ENCODE data around the gene CNRIP1.

The CNRIP1 gene

GRCh38 chr2:68274022-68274421 is 45.7 kb downstream of the CNRIP1 start:
- no peak overlapping the region for H3K4me3 ChIP-seq (replicated peaks in 1 of 2; ENCODE audit: low read depth in 2 of 2, low read length in 2 of 2)
- TF ChIP-seq CTCF (IDR thresholded peaks at IDR 0.05; ENCODE audit: low read depth, low read length) = no peak
- DNase-seq (ENCODE audit: low read depth in 2 of 2) = no peak

GRCh38 chr2:68272246-68272994 is 47.3 kb downstream of the CNRIP1 start:
- no peak for DNase-seq (ENCODE audit: low read depth in 2 of 2)
- H3K4me3 ChIP-seq (replicated peaks in 1 of 2; ENCODE audit: low read depth in 2 of 2, low read length in 2 of 2) = no peak overlapping the region

GRCh38 chr2:68266655-68267054 is 53.1 kb downstream of the CNRIP1 start:
- no peak for DNase-seq (ENCODE audit: low read depth in 2 of 2)
- H3K4me3 ChIP-seq (replicated peaks in 1 of 2; ENCODE audit: low read depth in 2 of 2, low read length in 2 of 2) = no peak overlapping the region
- TF ChIP-seq CTCF (IDR thresholded peaks at IDR 0.05; ENCODE audit: low read depth, low read length) = no peak

More at GRCh38 chr2:68272246-68272994, 47.3 kb downstream of the CNRIP1 start:
- TF ChIP-seq CTCF (IDR thresholded peaks at IDR 0.05; ENCODE audit: low read depth, low read length) = no peak

GRCh38 chr2:68263632-68264031 is 56.1 kb downstream of the CNRIP1 start:
- no peak for DNase-seq (ENCODE audit: low read depth in 2 of 2)
- no peak for TF ChIP-seq CTCF (IDR thresholded peaks at IDR 0.05; ENCODE audit: low read depth, low read length)

GRCh38 chr2:68258851-68259250 is 60.9 kb downstream of the CNRIP1 start:
- no peak overlapping the region for H3K4me3 ChIP-seq (replicated peaks in 1 of 2; ENCODE audit: low read depth in 2 of 2, low read length in 2 of 2)
- no peak for DNase-seq (ENCODE audit: low read depth in 2 of 2)
- no peak for TF ChIP-seq CTCF (IDR thresholded peaks at IDR 0.05; ENCODE audit: low read depth, low read length)

More at GRCh38 chr2:68263632-68264031, 56.1 kb downstream of the CNRIP1 start:
- no peak overlapping the region for H3K4me3 ChIP-seq (replicated peaks in 1 of 2; ENCODE audit: low read depth in 2 of 2, low read length in 2 of 2)

- no peak overlapping the region for H3K4me3 ChIP-seq (replicated peaks in 1 of 2; ENCODE audit: low read depth in 2 of 2, low read length in 2 of 2)
- peak; percentile 51 to 65 for DNase-seq (ENCODE audit: low read depth in 2 of 2)
- TF ChIP-seq CTCF (IDR thresholded peaks at IDR 0.05; ENCODE audit: low read depth, low read length) = no peak
These were observed 63.7 kb downstream of the CNRIP1 start for GRCh38 chr2:68256093-68256450.

All from cardiac fibroblast (primary cell).